HG02610 (cell line): ENCODE data around the gene STX5.
"Not testable (repeated sequence)": the region's sequence is repeated elsewhere in the genome, so short reads cannot be mapped to it uniquely, and the experiment has no call there.

Experiments
- ATAC-seq: cut with Tn5 transposase; IDR thresholded peaks from one replicate; pipeline ENCODE4 v1.9.1; 2021; ENCODE audit warnings: mild to moderate bottlenecking, moderate library complexity; ENCODE audit not compliant: unreplicated experiment

The STX5 gene

DNA sequence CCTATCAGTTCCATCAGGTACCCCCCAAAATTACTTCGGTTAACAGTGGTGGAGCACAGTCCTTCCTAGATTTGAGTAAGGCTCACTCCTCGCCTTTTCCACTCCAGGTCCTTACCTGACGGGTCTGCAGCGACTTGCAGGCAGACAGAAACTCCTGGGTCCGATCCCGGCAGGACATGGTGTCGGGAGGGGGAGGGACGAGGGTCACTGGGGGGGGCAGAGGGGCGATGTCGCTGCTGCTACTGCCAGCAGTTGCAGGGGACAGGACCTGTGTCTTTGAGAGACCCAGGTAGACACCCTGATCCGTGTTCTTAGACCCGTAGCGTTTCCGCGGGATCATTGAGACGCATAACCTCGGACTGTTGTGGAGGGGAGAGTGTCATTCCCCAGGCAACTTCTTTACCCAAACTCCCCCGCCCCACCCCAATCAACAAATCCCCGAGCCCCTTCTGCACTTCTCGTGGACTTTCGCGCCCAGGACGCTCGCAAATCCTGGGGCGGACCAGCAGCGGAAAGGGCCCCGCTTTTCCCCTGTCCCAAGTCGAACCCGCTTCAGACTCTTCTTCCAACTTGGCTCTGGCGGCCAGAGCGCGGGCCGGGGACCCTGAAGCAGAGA lies 839 bp downstream of the STX5 start:
- no peak for ATAC-seq

DNA sequence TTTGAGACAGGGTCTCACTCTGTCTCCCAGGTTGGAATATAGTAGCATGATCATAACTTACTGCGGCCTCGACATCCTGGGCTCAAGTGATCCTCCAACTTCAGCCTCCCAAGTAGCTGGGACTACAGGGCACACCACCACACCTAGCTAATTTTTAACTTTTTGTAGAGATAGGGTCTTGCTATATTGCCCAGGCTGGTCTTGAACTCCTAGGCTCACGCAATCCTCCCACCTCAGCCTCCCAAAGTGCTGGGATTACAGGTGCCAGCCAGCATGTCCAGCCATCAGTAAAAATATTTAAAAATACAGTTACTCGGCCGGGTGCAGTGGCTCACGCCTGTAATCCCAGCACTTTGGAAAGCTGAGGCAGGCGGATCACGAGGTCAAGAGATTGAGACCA lies 3.7 kb downstream of the STX5 start:
- not testable (repeated sequence) for ATAC-seq

DNA sequence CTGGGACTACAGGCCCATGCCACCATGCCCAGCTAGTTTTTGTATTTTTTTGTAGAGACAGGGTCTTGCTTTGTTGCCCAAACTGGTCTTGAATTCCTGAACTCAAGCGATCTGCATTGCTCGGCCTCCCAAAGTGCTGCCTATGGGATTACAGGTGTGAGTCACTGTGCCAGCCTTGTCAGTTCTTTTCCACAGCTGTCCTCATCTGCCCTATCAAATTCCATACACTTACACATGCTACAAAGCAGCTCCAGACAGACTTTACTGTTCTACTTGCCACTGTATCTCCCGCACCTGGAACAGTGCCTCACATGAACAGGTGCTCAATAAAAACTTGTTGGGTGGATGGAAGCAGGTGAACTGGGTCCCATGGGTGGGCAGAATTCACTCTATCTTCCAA lies 8.2 kb downstream of the STX5 start:
- no peak for ATAC-seq

DNA sequence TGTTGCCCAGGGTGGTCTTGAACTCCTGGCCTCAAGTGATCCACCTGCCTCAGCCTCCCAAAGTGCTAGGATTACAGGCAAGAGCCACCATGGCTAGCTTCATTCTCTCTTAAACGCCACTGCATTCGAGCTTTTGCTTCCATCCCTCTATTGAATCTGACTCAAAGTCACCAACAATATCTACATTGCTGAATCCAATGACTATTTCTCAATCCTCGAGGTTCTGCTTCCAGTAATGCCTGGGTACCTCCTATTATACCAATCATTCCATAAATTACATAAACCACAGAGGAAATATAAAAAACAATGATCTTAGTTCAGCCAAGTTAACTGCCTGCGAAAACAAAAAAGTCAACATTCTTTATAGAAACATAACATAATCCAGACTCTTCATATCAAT lies 14.7 kb downstream of the STX5 start:
- no peak for ATAC-seq

DNA sequence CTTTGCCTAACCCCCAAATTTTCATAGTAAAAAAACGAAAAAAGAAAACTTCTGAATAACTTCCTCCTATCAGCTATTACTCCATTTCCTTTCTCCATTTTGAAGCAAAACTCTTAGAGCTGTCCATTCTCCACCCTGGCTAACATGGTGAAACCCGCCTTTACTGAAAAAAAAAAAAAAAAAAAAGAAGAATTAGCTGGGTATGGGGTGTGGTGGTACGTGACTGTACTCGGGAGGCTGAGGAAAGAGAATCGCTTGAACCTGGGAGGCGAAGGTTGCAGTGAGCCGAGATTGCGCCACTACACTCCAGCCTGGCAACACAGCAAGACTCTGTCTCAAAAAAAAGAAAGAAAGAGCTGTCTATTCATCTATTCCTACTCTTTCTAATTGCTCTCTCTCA lies 15.3 kb downstream of the STX5 start:
- ATAC-seq, result no peak

DNA sequence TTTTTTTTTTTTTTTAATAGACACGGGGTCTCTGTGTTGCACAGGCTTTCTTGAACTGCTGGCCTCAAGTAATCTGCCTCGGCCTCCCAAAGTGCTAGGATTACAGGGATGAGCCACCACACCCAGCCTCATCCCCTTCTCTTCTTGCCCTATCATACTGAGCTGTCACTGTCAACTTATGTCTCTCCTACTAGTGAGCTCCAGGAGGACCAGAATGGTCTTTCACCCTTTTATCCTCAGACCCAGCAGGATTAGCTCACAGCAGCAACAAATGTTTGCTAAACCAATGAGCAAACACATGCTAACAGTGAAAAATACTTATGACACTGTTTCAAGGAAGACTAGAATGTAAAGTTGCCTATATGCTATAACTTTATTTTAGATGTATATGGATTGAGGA lies 20.2 kb downstream of the STX5 start:
- no peak for ATAC-seq

DNA sequence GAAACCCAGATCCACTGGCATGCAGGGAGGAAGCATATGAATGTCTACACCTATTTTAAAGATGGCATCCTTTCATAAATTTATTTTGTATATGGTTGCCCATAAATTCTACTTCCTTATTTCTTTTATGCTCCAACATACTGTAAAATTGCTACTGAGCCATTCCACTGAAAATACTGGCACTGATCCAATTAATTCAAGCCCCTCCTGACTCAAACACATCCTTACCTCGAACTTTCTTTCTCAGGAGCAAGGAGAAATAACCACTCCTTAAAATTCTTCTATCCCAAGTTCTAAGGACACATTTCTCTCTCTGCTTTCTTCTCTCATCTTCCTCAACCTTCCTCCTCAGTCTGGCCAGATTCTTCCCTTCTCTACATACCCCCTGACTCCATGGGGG lies 21.1 kb downstream of the STX5 start:
- no peak for ATAC-seq

DNA sequence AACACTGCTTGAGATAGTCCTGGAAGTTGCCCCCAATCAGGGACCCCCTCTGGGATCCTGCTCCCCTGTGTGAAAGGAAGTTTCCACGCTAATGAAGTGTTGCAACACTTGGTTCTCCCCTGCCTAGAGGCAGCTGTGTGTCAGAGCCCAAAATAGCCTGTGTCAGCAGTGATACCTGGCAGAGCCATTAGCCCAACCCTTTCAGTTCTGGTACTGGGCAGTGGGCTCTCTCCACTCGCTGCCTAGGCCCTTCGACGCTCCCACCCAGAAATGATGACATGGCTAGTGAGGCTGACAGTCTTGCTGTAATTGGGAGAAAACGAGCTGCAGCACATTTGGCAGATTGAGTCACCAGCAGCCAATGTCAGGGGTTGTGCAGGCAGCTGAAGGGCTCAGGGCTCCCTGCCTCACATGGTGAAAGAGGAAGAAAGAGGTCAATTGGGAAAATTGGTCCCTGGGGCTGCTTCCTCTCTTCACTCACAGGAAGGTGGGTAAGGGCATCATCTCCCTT lies 25.2 kb downstream of the STX5 start:
- ATAC-seq, result no peak

DNA sequence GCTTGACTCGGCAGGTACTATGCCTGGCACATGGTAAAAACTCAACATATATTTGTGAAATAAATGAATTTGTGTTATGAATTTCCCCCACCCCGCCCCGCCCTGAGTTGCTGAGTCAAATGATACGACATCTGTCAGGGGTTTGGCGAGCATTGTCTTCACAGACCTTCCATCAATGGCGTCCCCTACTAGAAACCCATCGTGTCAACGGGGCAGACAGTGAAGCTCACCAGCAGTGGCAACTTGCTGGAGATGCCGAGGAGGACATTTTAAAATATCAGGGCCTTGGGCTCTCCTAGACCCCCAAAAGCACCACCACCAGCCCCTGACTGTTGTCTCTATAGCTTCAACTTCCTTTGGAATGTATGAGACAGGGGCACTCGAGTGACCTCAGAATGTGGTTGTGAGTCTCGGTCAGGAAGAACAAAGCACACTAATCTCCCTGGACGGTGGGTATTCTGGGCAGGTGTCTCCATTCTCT lies 25.9 kb downstream of the STX5 start:
- ATAC-seq, result no peak

DNA sequence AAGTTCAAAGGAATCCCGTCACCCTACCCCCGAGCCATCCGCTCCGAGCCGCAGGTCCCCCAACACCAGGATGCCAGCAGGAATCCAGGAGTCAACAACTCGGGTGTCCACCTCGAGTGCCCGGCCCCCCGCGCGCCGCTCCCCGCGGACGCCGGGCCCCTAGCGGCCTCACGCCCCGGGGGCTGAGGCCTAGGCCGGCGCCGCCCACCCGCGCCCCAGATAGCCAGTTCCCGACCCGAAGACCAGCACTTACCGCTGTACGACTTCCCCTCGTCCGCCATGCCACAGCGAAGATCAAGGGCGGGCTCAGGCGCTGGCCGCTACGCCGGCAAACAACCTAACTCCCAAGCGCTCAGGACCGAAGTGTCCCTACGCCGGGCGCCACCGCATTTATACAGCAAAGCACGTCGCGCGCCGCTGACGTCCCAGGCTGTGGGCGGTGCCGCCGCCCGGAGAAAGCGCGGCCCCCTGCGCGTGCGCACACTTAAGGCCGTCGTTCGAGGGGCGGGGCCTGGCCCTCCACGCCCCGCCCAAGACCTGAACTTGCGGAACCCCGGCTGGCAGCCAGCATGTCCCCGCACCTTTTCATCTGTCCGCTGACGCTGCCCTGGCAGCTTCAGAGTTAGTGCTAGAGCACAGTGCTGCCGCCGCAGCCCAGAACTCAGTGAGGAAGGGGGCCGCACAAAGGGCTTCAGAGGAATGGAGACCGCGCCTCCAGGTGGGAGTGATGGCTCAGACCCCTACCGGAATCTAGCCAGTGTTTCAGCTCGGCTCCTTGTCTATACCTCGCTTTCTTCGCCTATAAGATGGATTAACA lies 26.6 kb downstream of the STX5 start, which contains the start of gene NXF1:
Gene NXF1, minus strand, starts transcription at position 365 of the 817 bp plus-strand sequence. Its CDS starts 84 bp downstream, at position 281.
- ATAC-seq, result peak; percentile 81

DNA sequence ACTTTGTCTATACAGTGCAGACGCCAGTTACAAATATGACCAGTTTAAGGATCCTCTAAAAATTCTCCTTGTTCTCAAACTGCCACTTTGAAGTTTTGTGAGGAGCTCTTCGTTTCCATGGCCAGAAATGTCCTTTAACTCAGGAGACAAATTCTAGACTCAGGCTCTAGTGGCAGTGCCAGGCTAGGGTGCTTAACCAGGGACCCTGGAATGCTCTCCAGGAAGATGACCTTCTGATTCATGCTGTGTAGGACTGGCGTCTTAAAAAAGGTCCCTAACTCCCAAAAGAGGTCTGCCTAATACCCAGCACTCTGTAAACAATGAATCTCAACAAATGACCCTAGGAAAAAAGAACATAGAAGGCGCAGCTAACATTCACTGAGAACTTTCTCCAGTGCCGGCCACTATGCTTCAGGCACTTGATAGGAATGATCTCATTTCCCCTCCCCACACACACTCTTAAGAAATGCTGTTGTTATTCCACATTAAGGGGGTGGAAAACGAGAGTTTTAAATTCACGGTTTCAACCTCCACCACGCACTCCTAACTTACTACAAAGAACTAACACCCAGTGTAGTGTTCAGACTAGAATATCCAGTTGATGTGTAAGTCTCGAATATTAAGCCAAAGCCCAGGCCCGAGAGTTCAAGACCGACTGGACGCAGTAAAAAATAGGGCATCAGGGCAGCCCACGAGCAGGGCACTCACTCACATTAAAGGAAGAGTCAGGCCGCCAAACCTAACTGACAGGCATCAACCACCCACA lies 27.4 kb downstream of the STX5 start:
- ATAC-seq, result no peak

DNA sequence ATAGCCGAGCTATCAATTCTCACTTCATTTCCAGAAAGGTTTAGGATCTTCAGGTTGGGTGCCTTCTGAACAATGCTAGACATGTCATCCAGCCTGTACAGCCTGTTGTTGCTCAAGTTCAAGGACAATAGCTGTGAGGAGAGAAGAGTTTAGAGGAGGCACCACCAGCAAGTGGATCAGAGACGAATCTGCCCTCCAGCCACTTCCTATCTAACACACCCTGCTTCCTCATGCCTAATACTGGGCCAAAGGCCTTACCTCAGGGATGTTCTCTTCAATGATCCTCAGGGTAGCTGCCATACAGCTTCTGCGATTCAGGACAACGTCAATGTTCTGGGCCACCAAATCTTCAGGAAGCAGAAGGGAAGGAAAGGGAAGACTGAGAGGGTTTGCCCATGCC lies 30.8 kb downstream of the STX5 start:
- no peak for ATAC-seq

DNA sequence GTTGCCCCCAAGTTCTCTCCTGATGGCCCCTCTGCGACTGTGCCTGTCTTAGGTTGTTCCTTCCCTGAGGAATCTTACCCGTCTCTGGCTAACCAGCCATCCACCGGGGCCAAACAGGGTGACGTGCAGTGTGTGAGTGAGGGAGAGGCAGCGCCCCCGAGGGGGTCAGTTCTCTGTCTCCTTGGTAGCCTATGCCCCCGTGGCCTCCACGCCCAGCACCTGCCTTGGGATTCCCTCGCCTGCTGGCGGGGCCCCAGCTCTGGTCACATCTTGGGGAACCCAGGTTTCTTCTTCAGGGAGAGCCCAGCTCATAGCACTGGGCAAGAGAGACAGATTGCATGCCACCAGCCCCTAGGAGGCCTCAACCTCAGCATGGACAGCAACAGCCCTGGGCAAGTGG lies 32.4 kb downstream of the STX5 start:
- no peak for ATAC-seq

DNA sequence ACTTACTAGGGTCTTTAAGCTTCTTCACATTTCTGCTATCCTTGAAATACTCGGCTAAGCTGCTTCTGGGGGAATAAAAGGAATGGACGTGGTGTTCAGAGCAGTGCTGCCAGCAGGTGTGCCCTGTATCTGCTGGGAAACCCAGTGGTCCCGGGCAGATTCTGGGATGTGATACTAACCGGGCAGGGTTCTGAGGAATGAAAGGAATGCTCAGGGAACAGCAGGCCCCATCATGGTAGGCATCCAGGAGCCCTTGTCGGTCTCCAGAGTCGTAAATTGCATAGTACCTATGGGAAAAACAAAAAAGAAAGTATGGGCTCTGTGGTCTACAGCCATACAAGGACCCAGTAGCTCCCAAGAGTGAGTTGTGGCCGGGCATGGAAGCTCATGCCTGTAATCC lies 35.6 kb downstream of the STX5 start:
- ATAC-seq, result no peak

DNA sequence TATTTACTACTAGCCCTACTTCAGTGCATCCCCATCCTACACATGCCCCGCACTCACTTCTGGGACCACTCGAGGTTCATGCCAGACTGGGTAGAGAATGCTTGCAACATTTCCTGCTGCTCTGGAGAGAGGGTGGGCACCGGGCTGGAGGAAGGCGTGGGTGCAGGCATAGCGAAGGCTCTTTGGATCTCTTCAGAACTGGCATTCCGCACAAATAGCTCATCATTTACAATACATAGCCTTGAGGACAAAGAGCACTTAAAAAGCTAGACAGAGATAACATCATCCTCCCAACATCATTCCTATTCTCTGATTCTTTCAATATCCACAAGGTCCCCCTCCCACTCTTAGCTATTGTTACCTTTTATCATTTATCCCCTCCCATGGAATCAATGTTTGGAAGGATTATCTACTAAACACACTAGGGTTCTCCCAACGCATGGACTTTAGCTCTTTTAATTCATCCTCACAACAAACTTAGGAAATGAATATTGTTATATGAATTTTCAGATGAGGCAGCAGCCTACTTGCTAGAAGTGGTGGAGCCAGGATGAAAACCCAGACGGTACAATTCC lies 37.6 kb downstream of the STX5 start:
- no peak for ATAC-seq

DNA sequence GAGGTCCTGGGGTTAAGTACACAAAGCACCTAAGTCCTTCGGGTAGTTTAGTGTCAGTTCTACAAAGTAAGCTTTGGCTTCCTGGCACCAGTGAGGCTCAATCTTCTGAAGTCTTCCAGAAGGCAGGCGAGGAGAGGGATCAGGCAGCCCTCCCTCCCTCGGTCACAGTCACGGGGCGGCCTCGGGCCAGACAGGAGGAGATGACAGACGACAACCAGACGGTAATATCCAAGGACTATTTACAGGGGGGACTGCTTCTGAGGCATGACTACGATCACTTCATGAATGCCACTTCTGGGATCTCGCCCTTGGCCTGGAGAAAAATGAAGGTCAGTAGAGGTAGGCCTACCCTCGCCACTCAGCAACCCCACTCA lies 39.7 kb downstream of the STX5 start:
- peak; percentile 6 for ATAC-seq

DNA sequence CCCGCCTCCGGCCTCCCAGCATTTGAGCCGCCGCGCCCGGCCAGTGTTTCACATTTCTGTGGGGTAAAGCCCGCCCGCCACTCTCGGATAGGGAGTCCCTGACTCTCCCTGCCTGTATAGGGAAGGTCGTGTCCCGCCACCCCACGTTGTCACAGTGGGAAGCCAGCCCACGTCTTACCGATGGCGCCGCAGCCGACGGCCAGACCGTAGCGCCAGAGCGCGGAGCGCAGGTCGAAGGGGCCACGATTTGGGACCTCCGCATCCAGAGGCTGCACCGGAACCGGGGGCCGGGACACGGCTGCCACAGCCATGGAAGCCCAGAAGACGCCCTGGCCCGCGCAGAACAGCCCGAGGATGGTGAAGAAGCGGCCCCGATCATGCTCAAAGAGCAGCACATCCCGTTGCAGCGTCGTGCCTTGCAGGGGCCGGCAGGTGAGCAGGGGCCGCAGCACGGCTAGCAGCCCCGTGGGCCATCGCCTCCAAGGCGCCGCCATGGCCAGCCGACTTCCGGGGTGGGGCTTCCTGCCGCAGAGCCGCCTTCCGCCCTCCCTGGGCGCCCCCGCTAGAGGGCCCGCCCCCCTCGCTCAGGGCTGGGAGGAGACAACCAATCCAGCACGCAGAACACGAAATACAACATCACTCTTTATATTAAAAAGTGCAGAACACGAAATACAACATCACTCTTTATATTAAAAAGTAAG lies 40.2 kb downstream of the STX5 start, which contains the start of gene TMEM223:
Gene TMEM223, minus strand, starts transcription at position 506 of the 701 bp plus-strand sequence. Its CDS starts 12 bp downstream, at position 494.
- ATAC-seq, result peak; percentile 74

DNA sequence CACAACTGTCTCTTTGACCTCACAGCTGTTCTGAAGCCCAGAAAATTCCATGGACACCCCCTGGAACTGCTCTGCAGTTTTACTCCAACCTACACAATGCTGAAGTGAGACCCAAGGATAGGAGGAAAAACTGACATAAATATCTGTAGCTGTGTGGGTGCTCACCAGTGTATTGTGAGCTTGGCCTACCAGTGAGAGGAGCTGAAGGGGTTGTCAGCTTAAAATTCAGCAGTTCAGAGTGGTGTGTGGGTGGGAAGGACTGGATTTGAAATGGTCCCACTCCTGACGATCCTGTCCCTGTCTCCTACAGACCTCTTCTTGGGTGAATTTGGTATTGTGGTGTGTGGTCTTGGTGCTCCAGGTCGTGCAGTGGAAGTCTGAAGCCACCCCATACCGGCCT lies 42.3 kb downstream of the STX5 start:
- ATAC-seq, result no peak

DNA sequence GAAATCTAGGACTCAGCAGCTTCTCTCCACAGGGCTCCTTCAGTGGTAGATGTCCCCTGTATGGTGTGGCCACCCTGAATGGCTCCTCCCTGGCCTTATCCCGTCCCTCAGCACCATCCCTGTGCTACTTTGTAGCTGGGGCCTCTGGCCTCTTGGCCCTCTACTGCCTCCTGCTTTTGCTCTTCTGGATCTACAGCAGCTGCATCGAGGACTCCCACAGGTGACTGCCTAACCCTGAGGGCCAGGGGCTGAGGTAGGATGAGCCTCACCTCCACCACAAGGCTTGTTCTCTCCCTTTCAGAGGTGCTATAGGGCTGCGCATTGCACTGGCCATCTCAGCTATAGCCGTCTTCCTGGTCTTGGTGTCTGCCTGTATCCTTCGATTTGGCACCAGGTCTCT lies 42.9 kb downstream of the STX5 start:
- no peak for ATAC-seq

DNA sequence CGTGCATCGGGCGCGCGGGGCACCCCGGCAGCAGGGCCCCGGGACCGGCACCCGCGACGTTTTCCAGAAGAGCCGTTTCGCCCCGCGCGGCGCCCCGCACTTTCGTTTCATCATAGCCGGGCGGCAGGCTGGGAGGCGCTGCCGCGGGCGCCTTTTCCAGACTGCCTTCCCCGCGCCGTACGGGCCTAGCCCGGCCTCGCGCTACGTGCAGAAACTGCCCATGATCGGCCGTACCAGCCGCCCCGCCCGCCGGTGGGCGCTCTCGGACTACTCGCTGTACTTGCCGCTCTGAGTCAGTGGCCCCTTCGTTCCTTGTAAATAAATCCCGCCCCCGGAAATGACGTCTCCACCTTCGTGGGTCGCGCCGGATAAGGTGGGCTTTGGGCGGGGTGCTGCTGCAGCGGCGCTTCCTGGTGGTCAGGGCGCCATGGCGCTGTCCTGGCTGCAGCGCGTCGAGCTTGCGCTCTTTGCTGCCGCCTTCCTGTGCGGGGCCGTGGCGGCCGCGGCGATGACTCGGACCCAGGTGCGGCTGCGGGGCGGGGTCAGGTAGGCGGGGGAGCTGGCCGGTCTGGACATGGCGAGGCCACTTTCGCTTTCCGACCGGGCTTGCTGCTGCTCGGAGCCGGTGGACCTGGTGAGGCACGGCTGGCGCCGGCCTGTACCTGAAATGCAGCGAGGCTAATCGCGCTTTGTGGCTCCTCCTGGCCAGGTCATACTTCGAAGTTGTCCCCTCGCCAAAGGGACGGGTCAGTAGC lies 44.7 kb downstream of the STX5 start, which contains the start of gene TMEM179B:
Gene TMEM179B, plus strand, starts transcription at position 398 of the 755 bp plus-strand sequence. Its CDS starts 30 bp downstream, at position 428.
- peak; percentile 62 for ATAC-seq
